ENCODE data around the gene PLA2G2C.

DNA sequence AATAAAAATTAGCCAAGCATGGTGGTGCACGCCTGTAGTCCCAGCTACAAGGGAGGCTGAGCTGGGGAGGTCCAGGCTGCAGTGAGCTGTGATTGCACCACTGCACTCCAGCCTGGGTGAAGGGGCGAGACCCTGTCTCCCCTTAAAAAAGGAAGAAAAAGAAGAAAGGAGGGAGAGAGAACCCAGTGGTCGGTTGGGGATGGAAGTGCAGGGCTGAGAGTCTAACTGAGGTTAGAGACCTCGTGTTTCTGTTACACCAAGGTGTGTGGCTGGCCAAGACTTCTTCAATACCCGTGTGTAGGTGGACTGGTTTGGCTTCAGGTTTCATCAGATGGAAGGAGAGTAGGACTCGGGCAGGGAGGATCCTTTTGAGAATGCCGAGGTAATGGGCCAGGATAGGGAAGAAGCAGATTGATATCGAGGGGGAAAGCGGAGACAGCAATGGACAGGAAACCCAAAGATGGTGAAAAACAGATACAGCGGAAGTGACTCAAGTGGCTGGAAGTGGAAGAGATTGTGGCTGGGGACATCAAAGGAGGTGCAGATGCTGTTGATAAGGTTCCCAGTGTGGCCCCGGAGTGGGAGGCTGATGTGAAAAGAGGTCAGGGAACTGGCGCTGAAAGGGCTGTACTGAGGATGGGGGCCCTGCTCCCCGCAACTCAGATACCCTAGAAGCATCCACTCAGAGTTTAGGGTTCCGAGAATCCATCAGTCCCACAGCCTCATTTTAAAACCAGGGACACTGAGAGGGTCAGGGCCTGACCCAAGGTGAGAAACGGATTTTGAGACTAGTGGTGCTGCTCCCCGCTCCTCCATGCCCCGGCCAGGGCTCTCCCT is 1.1 kb downstream of the PLA2G2C start:
- TF ChIP-seq KDM1A (CRISPR knock-in tag; IDR thresholded peaks at IDR 0.05) = no peak
- TF ChIP-seq, protein P1, sequence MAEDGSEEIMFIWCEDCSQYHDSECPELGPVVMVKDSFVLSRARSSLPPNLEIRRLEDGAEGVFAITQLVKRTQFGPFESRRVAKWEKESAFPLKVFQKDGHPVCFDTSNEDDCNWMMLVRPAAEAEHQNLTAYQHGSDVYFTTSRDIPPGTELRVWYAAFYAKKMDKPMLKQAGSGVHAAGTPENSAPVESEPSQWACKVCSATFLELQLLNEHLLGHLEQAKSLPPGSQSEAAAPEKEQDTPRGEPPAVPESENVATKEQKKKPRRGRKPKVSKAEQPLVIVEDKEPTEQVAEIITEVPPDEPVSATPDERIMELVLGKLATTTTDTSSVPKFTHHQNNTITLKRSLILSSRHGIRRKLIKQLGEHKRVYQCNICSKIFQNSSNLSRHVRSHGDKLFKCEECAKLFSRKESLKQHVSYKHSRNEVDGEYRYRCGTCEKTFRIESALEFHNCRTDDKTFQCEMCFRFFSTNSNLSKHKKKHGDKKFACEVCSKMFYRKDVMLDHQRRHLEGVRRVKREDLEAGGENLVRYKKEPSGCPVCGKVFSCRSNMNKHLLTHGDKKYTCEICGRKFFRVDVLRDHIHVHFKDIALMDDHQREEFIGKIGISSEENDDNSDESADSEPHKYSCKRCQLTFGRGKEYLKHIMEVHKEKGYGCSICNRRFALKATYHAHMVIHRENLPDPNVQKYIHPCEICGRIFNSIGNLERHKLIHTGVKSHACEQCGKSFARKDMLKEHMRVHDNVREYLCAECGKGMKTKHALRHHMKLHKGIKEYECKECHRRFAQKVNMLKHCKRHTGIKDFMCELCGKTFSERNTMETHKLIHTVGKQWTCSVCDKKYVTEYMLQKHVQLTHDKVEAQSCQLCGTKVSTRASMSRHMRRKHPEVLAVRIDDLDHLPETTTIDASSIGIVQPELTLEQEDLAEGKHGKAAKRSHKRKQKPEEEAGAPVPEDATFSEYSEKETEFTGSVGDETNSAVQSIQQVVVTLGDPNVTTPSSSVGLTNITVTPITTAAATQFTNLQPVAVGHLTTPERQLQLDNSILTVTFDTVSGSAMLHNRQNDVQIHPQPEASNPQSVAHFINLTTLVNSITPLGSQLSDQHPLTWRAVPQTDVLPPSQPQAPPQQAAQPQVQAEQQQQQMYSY (CRISPR knock-in tag; IDR thresholded peaks at IDR 0.05) = no peak
- no peak for TF ChIP-seq RELA (CRISPR knock-in tag; IDR thresholded peaks at IDR 0.05)
- TF ChIP-seq POLR2A (IDR thresholded peaks at IDR 0.05; ENCODE audit: insufficient read depth in 1 of 2, low read depth in 2 of 2, low read length in 2 of 2) = no peak
- no peak for TF ChIP-seq FOXK1 (CRISPR knock-in tag; IDR thresholded peaks at IDR 0.05; ENCODE audit: borderline replicate concordance, low read depth)
- no peak for TF ChIP-seq SP2 (CRISPR knock-in tag; IDR thresholded peaks at IDR 0.05)
- TF ChIP-seq, protein P2, sequence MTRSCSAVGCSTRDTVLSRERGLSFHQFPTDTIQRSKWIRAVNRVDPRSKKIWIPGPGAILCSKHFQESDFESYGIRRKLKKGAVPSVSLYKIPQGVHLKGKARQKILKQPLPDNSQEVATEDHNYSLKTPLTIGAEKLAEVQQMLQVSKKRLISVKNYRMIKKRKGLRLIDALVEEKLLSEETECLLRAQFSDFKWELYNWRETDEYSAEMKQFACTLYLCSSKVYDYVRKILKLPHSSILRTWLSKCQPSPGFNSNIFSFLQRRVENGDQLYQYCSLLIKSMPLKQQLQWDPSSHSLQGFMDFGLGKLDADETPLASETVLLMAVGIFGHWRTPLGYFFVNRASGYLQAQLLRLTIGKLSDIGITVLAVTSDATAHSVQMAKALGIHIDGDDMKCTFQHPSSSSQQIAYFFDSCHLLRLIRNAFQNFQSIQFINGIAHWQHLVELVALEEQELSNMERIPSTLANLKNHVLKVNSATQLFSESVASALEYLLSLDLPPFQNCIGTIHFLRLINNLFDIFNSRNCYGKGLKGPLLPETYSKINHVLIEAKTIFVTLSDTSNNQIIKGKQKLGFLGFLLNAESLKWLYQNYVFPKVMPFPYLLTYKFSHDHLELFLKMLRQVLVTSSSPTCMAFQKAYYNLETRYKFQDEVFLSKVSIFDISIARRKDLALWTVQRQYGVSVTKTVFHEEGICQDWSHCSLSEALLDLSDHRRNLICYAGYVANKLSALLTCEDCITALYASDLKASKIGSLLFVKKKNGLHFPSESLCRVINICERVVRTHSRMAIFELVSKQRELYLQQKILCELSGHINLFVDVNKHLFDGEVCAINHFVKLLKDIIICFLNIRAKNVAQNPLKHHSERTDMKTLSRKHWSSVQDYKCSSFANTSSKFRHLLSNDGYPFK (CRISPR knock-in tag; IDR thresholded peaks at IDR 0.05; ENCODE audit: borderline replicate concordance) = no peak
- no peak for TF ChIP-seq BCL6 (CRISPR knock-in tag; IDR thresholded peaks at IDR 0.05)

Data from HepG2 (cell line).